NB4 (cell line): ENCODE results near the gene FKBP2.

Experiments used
- DNase-seq: peaks from one replicate; pipeline ENCODE4 v3.0.0; 2010; ENCODE audit warnings: low read depth
- H3K4me3 ChIP-seq: one replicate; pipeline ENCODE4 v1.5.1; 2011; ENCODE audit warnings: mild to moderate bottlenecking, low read depth, low read length, moderate library complexity
- CTCF ChIP-seq: IDR thresholded peaks from one replicate; pipeline ENCODE4 v1.5.1; 2012; ENCODE audit warnings: low read depth, low read length
- MAX ChIP-seq: IDR thresholded peaks from 2 replicates; pipeline ENCODE4 v1.6.1; 2011; ENCODE audit warnings: low read depth, low read length
- MYC ChIP-seq: IDR thresholded peaks from 2 replicates; pipeline ENCODE4 v1.6.1; 2011; ENCODE audit warnings: low read depth, low read length
- POLR2A ChIP-seq: IDR thresholded peaks from 2 replicates; pipeline ENCODE4 v1.6.1; 2011; ENCODE audit warnings: mild to moderate bottlenecking; ENCODE audit not compliant: insufficient read length; ENCODE audit errors: extremely low read depth

FKBP2 gene

GRCh38 chr11:64290352-64291261 is 49.7 kb downstream of the FKBP2 start:
- TF ChIP-seq MAX (no peak), MYC (no peak), POLR2A (no peak), CTCF (no peak)
- no peak for DNase-seq
- H3K4me3 ChIP-seq = no peak overlapping the region

- no peak within 1 kb of the TSS for H3K4me3 ChIP-seq
- DNase-seq = no peak
- TF ChIP-seq MYC (no peak), POLR2A (no peak), CTCF (no peak), MAX (no peak)
Observed at GRCh38 chr11:64291262-64291751, 50.4 kb downstream of the FKBP2 start, which contains the start of gene KCNK4. KCNK4 (plus strand) TSS chr11:64291302; CDS start chr11:64293019, 1,717 bp downstream.

- DNase-seq = no peak
- no peak for TF ChIP-seq MYC
- TF ChIP-seq CTCF = no peak
- no peak for TF ChIP-seq MAX
- TF ChIP-seq POLR2A = no peak
- H3K4me3 ChIP-seq = no peak overlapping the region
Observed at GRCh38 chr11:64291752-64292459, 51.0 kb downstream of the FKBP2 start.

- H3K4me3 ChIP-seq = no peak overlapping the region
- TF ChIP-seq MAX (no peak), POLR2A (no peak), CTCF (no peak), MYC (no peak)
- DNase-seq = no peak
Observed at GRCh38 chr11:64292460-64293254, 51.8 kb downstream of the FKBP2 start.
